H1 (cell line): ENCODE results near the gene ARID1B. TPM values are rescaled to one million over a fixed set of nuclear protein-coding genes. Genes with fewer than 3 reads are reported as not detected.

Source experiments
- CTCF ChIA-PET: fragments of 300-600 bp; sonication (Branson Sonifier 250); formaldehyde crosslinking; loops from one replicate; lab custom pipeline; 2021; ENCODE audit not compliant: partially characterized antibody; lab: Charles Lee
- POLR2A ChIA-PET: fragments of 300-600 bp; sonication (Branson Sonifier 250); formaldehyde crosslinking; loops from one replicate; lab custom pipeline; 2021; ENCODE audit warnings: inconsistent platforms; ENCODE audit not compliant: partially characterized antibody; lab: Charles Lee
- DNase-seq, 2 experiments: peaks; one replicate each; pipeline versions ENCODE4 v3.0.0 to v3.0.0-alpha.2; 2010 to 2022; ENCODE audit warnings: low spot score in 2 of 2, low read depth in 1 of 2, mixed read lengths in 1 of 2
- FAIRE-seq: peaks from 2 replicates; lab custom pipeline; 2011; peaks lifted over from hg19 to GRCh38; lab: Jason Lieb, UNC
- H2AFZ ChIP-seq: 2 replicates; pipeline ENCODE4 v1.8.1; 2012; ENCODE audit warnings: low read length, inconsistent platforms
- H2AK5ac ChIP-seq: 2 replicates; pipeline ENCODE4 v1.6.1; 2013; ENCODE audit warnings: low read depth, low read length
- H2BK120ac ChIP-seq: replicated peaks from 2 replicates; pipeline ENCODE3; 2013; ENCODE audit warnings: low read depth, low read length, inconsistent platforms
- H2BK12ac ChIP-seq: 2 replicates; pipeline ENCODE4 v1.6.1; 2013; ENCODE audit warnings: low read depth, low read length
- H2BK15ac ChIP-seq: 2 replicates; pipeline ENCODE4 v1.6.1; 2013; ENCODE audit warnings: low read length
- H2BK20ac ChIP-seq: 2 replicates; pipeline ENCODE4 v1.6.1; 2013; ENCODE audit warnings: low read length
- H2BK5ac ChIP-seq: 2 replicates; pipeline ENCODE4 v1.6.1; 2013; ENCODE audit warnings: low read depth, low read length
- H3K14ac ChIP-seq: 2 replicates; pipeline ENCODE4 v1.6.1; 2013; ENCODE audit warnings: inconsistent platforms; ENCODE audit not compliant: insufficient read length
- H3K18ac ChIP-seq: 2 replicates; pipeline ENCODE4 v1.6.1; 2013; ENCODE audit warnings: low read length; ENCODE audit errors: extremely low read depth
- H3K23ac ChIP-seq: 2 replicates; pipeline ENCODE4 v1.6.1; 2013; ENCODE audit warnings: inconsistent platforms; ENCODE audit not compliant: insufficient read length
- H3K23me2 ChIP-seq: 2 replicates; pipeline ENCODE4 v1.6.1; 2013; ENCODE audit warnings: low read depth, low read length
- H3K27ac ChIP-seq: 2 replicates; pipeline ENCODE4 v1.6.1; 2011; ENCODE audit warnings: low read depth, low read length, inconsistent platforms
- H3K27me3 ChIP-seq, 4 experiments: replicated peaks in 1 of 4; 1 replicate in 1 of 4; 2 replicates in 3 of 4; pipeline versions ENCODE4 v1.6.1 to v1.8.1; 2011 to 2013; ENCODE audit warnings: low read length in 3 of 4, mild to moderate bottlenecking in 3 of 4, inconsistent platforms in 2 of 4, mixed read lengths in 2 of 4, moderate library complexity in 1 of 4; ENCODE audit not compliant: control insufficient read depth in 3 of 4, insufficient read depth in 3 of 4; ENCODE audit errors: extremely low read depth in 1 of 4
- H3K36me3 ChIP-seq, 4 experiments: 2 replicates each; pipeline versions ENCODE4 v1.6.1 to v1.8.1; 2011 to 2013; ENCODE audit warnings: mild to moderate bottlenecking in 4 of 4, low read length in 3 of 4, moderate library complexity in 2 of 4, control low read depth in 1 of 4, inconsistent platforms in 1 of 4; ENCODE audit not compliant: insufficient read depth in 4 of 4, control insufficient read depth in 2 of 4
- H3K4ac ChIP-seq: replicated peaks from 2 replicates; pipeline ENCODE3; 2013; ENCODE audit warnings: low read length, low read depth, mixed read lengths, inconsistent platforms; ENCODE audit not compliant: insufficient read length
- H3K4me1 ChIP-seq, 4 experiments: replicated peaks in 1 of 4; 1 replicate in 1 of 4; 2 replicates in 3 of 4; pipeline versions ENCODE4 v1.6.1 to v1.8.1; 2011 to 2013; ENCODE audit warnings: low read length in 3 of 4, inconsistent platforms in 2 of 4, mixed read lengths in 1 of 4; ENCODE audit not compliant: insufficient read depth in 4 of 4, control insufficient read depth in 3 of 4
- H3K4me2 ChIP-seq, 2 experiments: 2 replicates each; pipeline versions ENCODE4 v1.6.1 to v1.8.1; 2011 to 2013; ENCODE audit warnings: low read depth in 2 of 2, low read length in 2 of 2, control low read depth in 1 of 2, inconsistent platforms in 1 of 2, mild to moderate bottlenecking in 1 of 2; ENCODE audit not compliant: insufficient read depth in 1 of 2
- H3K4me3 ChIP-seq, 4 experiments: fragments of 200-600, 300-600 bp in 1 of 4; sonication (generic), shearing (Covaris generic), sonication (Bioruptor Twin) in 1 of 4; 2 replicates each; pipeline versions ENCODE4 v1.5.1 to v1.8.1; 2011 to 2016; ENCODE audit warnings: low read length in 4 of 4, low read depth in 3 of 4, control low read depth in 2 of 4, inconsistent platforms in 2 of 4, mild to moderate bottlenecking in 2 of 4, mixed read lengths in 1 of 4, moderate library complexity in 1 of 4; ENCODE audit not compliant: insufficient read depth in 2 of 4; ENCODE audit errors: extremely low read depth in 1 of 4
- H3K56ac ChIP-seq: replicated peaks from 2 replicates; pipeline ENCODE3; 2013; ENCODE audit warnings: low read depth, mild to moderate bottlenecking, mixed read lengths, low read length, inconsistent platforms; ENCODE audit not compliant: insufficient read length
- H3K79me1 ChIP-seq: 2 replicates; pipeline ENCODE4 v1.6.1; 2013; ENCODE audit warnings: low read depth, low read length, control low read depth
- H3K79me2 ChIP-seq, 2 experiments: 2 replicates each; pipeline versions ENCODE4 v1.6.1 to v1.8.1; 2012 to 2013; ENCODE audit warnings: low read length in 2 of 2, mild to moderate bottlenecking in 2 of 2, inconsistent platforms in 1 of 2; ENCODE audit not compliant: insufficient read depth in 2 of 2, control insufficient read depth in 1 of 2
- H3K9ac ChIP-seq, 4 experiments: replicated peaks in 1 of 4; 1 replicate in 1 of 4; 2 replicates in 3 of 4; pipeline versions ENCODE4 v1.6.1 to v1.8.1; 2011 to 2013; ENCODE audit warnings: low read depth in 3 of 4, low read length in 3 of 4, control low read depth in 2 of 4, mild to moderate bottlenecking in 2 of 4, moderate library complexity in 2 of 4, inconsistent platforms in 1 of 4; ENCODE audit errors: extremely low read depth in 1 of 4
- H3K9me3 ChIP-seq, 2 experiments: 2 replicates each; pipeline versions ENCODE4 v1.6.1 to v1.8.1; 2012 to 2013; ENCODE audit warnings: mild to moderate bottlenecking in 2 of 2, moderate library complexity in 2 of 2, control low read depth in 1 of 2, inconsistent platforms in 1 of 2, low read depth in 1 of 2, low read length in 1 of 2, mixed read lengths in 1 of 2; ENCODE audit not compliant: insufficient read depth in 2 of 2
- H4K20me1 ChIP-seq, 2 experiments: replicated peaks in 1 of 2; 2 replicates each; pipeline versions ENCODE3 to v1.8.1; 2011 to 2013; ENCODE audit warnings: inconsistent platforms in 2 of 2, low read length in 2 of 2, mild to moderate bottlenecking in 1 of 2; ENCODE audit not compliant: insufficient read depth in 2 of 2, control insufficient read depth in 1 of 2
- H4K5ac ChIP-seq: 2 replicates; pipeline ENCODE4 v1.6.1; 2013; ENCODE audit warnings: low read length, low read depth, mixed read lengths, inconsistent platforms; ENCODE audit not compliant: insufficient read length
- H4K8ac ChIP-seq: 2 replicates; pipeline ENCODE4 v1.8.0; 2013; ENCODE audit warnings: mild to moderate bottlenecking, moderate library complexity, low read length, inconsistent platforms; ENCODE audit not compliant: insufficient read depth; ENCODE audit errors: extremely low read depth
- H4K91ac ChIP-seq: replicated peaks from 2 replicates; pipeline ENCODE3; 2013; ENCODE audit warnings: low read length, mixed read lengths, inconsistent platforms; ENCODE audit not compliant: insufficient read length
- BCL11A ChIP-seq, 2 experiments: IDR thresholded peaks; one replicate each; pipeline ENCODE4 v1.6.1; 2011; ENCODE audit warnings: low read depth in 2 of 2, low read length in 2 of 2, mild to moderate bottlenecking in 2 of 2
- BRCA1 ChIP-seq: IDR thresholded peaks from 2 replicates; pipeline ENCODE4 v1.6.1; 2012; ENCODE audit warnings: low read depth, low read length, improper control_type of control experiment
- HDAC2 ChIP-seq, 2 experiments: fragments of 300-600 bp in 1 of 2; sonication (generic) in 1 of 2; IDR thresholded peaks; 2 replicates each; pipeline ENCODE4 v1.6.1; 2011 to 2012; ENCODE audit warnings: low read depth in 2 of 2, low read length in 2 of 2, mild to moderate bottlenecking in 2 of 2, moderate library complexity in 2 of 2, borderline replicate concordance in 1 of 2, inconsistent platforms in 1 of 2
- WGBS, 2 experiments: shearing (Covaris generic) in 1 of 2; methylation state at CpG; one replicate each; pipeline versions ENCODE4 v1.1.6 to v1.1.7; 2013 to 2015; ENCODE audit warnings: low lambda C conversion rate in 2 of 2, mixed read lengths in 2 of 2, inconsistent platforms in 1 of 2, low coverage in 1 of 2, missing lambda C conversion rate in 1 of 2; ENCODE audit not compliant: insufficient replicate concordance in 2 of 2, insufficient coverage in 1 of 2, insufficient read length in 1 of 2; ENCODE audit errors: extremely low coverage in 1 of 2, missing lambda C conversion rate in 1 of 2; 5-methylcytosine and 5-hydroxymethylcytosine counted together
- polyA plus RNA-seq, 7 experiments: library from polyadenylated mRNA; depleted of rRNA in 3 of 7; stranded (reverse) in 5 of 7; unstranded in 2 of 7; fragments of >200 nt in 5 of 7; fragments of 200-250 nt in 2 of 7; gene quantifications; 1 replicate in 5 of 7; 2 replicates in 1 of 7; 4 replicates in 1 of 7; pipeline versions ENCODE4 v1.2.1 to v1.2.3, GENCODE V29; 2011 to 2013; ENCODE audit warnings: missing spikeins in 2 of 7, mixed read lengths in 2 of 7
- total RNA-seq: library from RNA; stranded (reverse); fragmentation: NEBNext Ultra II Directional; extraction: Animal tissue kit (Norgen Biotek cat#: 25700); gene quantifications from 2 replicates; pipeline ENCODE4 v1.2.1, GENCODE V29; 2021

The ARID1B gene
- total and polyA plus RNA-seq, 2 of the 8 experiments (the other 6 are each of a cell fraction or from before 2014, with no cell fraction given), result 24.3 to 70.3 TPM

- H2BK15ac ChIP-seq, result no peak overlapping the region
- H3K23ac ChIP-seq, result no peak overlapping the region
- H3K27ac ChIP-seq, result no peak overlapping the region
- H3K4ac ChIP-seq, result no peak overlapping the region
- H3K14ac ChIP-seq, result no peak overlapping the region
- no peaks in the 10 kb centered on the region for H3K9me3 ChIP-seq
- H4K8ac ChIP-seq, result no peak overlapping the region
- no peak overlapping the region for H2BK20ac ChIP-seq
- H3K4me2 ChIP-seq, result no peak overlapping the region
- H2BK120ac ChIP-seq, result no peak overlapping the region
- POLR2A ChIA-PET, result interaction anchor here (0.6 kb wide), 1 partner anchor 11 kb away, joined by 3 read pairs; no protein-coding TSS in a partner anchor
- H2AK5ac ChIP-seq, result no peak overlapping the region
- no peak overlapping the region for H3K4me3 ChIP-seq
- peaks cover 10 to 33% (median 23%) of the 10 kb centered on the region in 4 experiments for H3K36me3 ChIP-seq
- WGBS, 2 experiments, result 88% methylated on average over 11 of the region's 11 CpGs; no CpG with 5 or more reads in 1 of the 2 experiments
- no peak overlapping the region for H2BK5ac ChIP-seq
- H4K91ac ChIP-seq, result no peak overlapping the region
- no peak for TF ChIP-seq BCL11A (IDR thresholded peaks at IDR 0.05; ENCODE audit: low read depth in 2 of 2, low read length in 2 of 2)
- TF ChIP-seq BRCA1, result no peak
- TF ChIP-seq HDAC2 (IDR thresholded peaks at IDR 0.05; ENCODE audit: borderline replicate concordance in 1 of 2, low read depth in 2 of 2, low read length in 2 of 2), result no peak
- CTCF ChIA-PET, result interaction anchor here (0.6 to 11.3 kb wide), 9 partner anchors 11 to 294 kb away, joined by 3 to 128 read pairs (median 4); no protein-coding TSS in a partner anchor
- FAIRE-seq, result no peak
- no peaks in the 10 kb centered on the region for H3K27me3 ChIP-seq
- H2BK12ac ChIP-seq, result no peak overlapping the region
- peaks cover 0 to 2% of the 10 kb centered on the region in 2 experiments for H4K20me1 ChIP-seq
- H3K23me2 ChIP-seq, result no peaks in the 10 kb centered on the region
- no peak overlapping the region for H2AFZ ChIP-seq
- H3K79me2 ChIP-seq, result no peaks in the 10 kb centered on the region
- no peak overlapping the region for H3K9ac ChIP-seq
- no peak for DNase-seq
- H3K18ac ChIP-seq, result no peak overlapping the region
- H3K79me1 ChIP-seq, result no peaks in the 10 kb centered on the region
- H4K5ac ChIP-seq, result no peak overlapping the region
- H3K4me1 ChIP-seq, result no peaks in the 10 kb centered on the region
- no peak overlapping the region for H3K56ac ChIP-seq
Measured at GRCh38 chr6:157187182-157188083, 410.3 kb downstream of the ARID1B start.
